SK-N-SH (cell line): Measurements from ENCODE around the gene SLC6A9. TPM values are rescaled to one million over a fixed set of nuclear protein-coding genes. Genes with fewer than 3 reads are reported as not detected.
A peak's percentile ranks its signal among the peaks of the same experiment; 100 is the strongest.

Experiments used
- CTCF ChIA-PET: fragments of 300-600, 350-600 bp; formaldehyde crosslinking; extraction: SDS; loops from one replicate; lab custom pipeline; 2021; lab: Yijun Ruan, JAX
- POLR2A ChIA-PET: fragments of 350-600 bp; sonication (Branson Sonifier 250); formaldehyde crosslinking; extraction: SDS; loops from one replicate; lab custom pipeline; 2020; ENCODE audit warnings: antibody characterized with exemption, inconsistent platforms; lab: Yijun Ruan, JAX
- DNase-seq: peaks from one replicate; pipeline ENCODE4 v3.0.0; 2012
- H2AFZ ChIP-seq: fragments of 200-600 bp; sonication (generic); 2 replicates; pipeline ENCODE4 v1.8.1; 2016; ENCODE audit warnings: antibody characterized with exemption, mild to moderate bottlenecking, low read depth
- H3F3A ChIP-seq: fragments of 200-600 bp; sonication (generic); replicated peaks from 2 replicates; pipeline ENCODE3; 2016; ENCODE audit warnings: antibody characterized with exemption, mild to moderate bottlenecking; ENCODE audit not compliant: insufficient read depth
- H3K27ac ChIP-seq, 2 experiments: fragments of 200-500 bp in 1 of 2; fragments of 200-600 bp in 1 of 2; sonication (Bioruptor generic) in 1 of 2; sonication (generic), shearing (Covaris generic) in 1 of 2; 2 replicates each; pipeline versions ENCODE4 v1.5.1 to v1.6.1; 2014 to 2016; ENCODE audit warnings: low read depth in 2 of 2, inconsistent platforms in 1 of 2, low read length in 1 of 2, mild to moderate bottlenecking in 1 of 2, mixed read lengths in 1 of 2
- H3K27me3 ChIP-seq: fragments of 200-600 bp; sonication (generic), shearing (Covaris generic); 2 replicates; pipeline ENCODE4 v1.6.1; 2016; ENCODE audit warnings: mixed run types; ENCODE audit not compliant: insufficient read depth
- H3K36me3 ChIP-seq, 2 experiments: fragments of 200-500 bp in 1 of 2; fragments of 200-600 bp in 1 of 2; sonication (Bioruptor generic) in 1 of 2; sonication (generic) in 1 of 2; replicated peaks in 1 of 2; 2 replicates each; pipeline versions ENCODE3 to v1.5.1; 2014 to 2016; ENCODE audit warnings: low read length in 1 of 2, mild to moderate bottlenecking in 1 of 2; ENCODE audit not compliant: insufficient read depth in 2 of 2, control insufficient read depth in 1 of 2
- H3K4me1 ChIP-seq, 2 experiments: fragments of 200-500 bp in 1 of 2; fragments of 200-600 bp in 1 of 2; sonication (Bioruptor generic) in 1 of 2; sonication (generic), shearing (Covaris generic) in 1 of 2; 2 replicates each; pipeline versions ENCODE4 v1.5.1 to v1.6.1; 2014 to 2016; ENCODE audit warnings: low read depth in 1 of 2, low read length in 1 of 2, mixed run types in 1 of 2; ENCODE audit not compliant: insufficient read depth in 2 of 2, control insufficient read depth in 1 of 2
- H3K4me2 ChIP-seq: fragments of 200-600 bp; sonication (generic), shearing (Covaris generic); 2 replicates; pipeline ENCODE4 v1.6.1; 2017; ENCODE audit warnings: mixed run types
- H3K4me3 ChIP-seq, 2 experiments: fragments of 200-500 bp in 1 of 2; fragments of 200-600 bp in 1 of 2; sonication (Bioruptor generic) in 1 of 2; sonication (generic), shearing (Covaris generic) in 1 of 2; 2 replicates each; pipeline versions ENCODE4 v1.5.1 to v1.8.1; 2014 to 2016; ENCODE audit warnings: low read depth in 2 of 2, inconsistent platforms in 1 of 2, low read length in 1 of 2, mild to moderate bottlenecking in 1 of 2, mixed read lengths in 1 of 2, moderate library complexity in 1 of 2
- H3K79me2 ChIP-seq: fragments of 200-600 bp; sonication (generic); 2 replicates; pipeline ENCODE4 v1.8.1; 2017; ENCODE audit warnings: mild to moderate bottlenecking; ENCODE audit not compliant: insufficient read depth
- H3K9ac ChIP-seq: fragments of 200-600 bp; sonication (generic); 2 replicates; pipeline ENCODE4 v1.6.1; 2017; ENCODE audit warnings: mixed run types
- H3K9me2 ChIP-seq: fragments of 200-600 bp; sonication (generic); 2 replicates; pipeline ENCODE4 v1.6.1; 2017; ENCODE audit warnings: mixed run types
- H3K9me3 ChIP-seq: fragments of 200-600 bp; sonication (generic); 2 replicates; pipeline ENCODE4 v1.6.1; 2017; ENCODE audit warnings: mixed run types, mild to moderate bottlenecking, moderate library complexity
- H4K20me1 ChIP-seq: fragments of 200-600 bp; sonication (generic); 2 replicates; pipeline ENCODE4 v1.6.1; 2017; ENCODE audit warnings: mild to moderate bottlenecking, mixed run types; ENCODE audit not compliant: insufficient read depth
- CTCF ChIP-seq: fragments of 200-600 bp; sonication (generic); IDR thresholded peaks from 2 replicates; pipeline ENCODE4 v1.6.1; 2017; ENCODE audit warnings: antibody characterized with exemption, mild to moderate bottlenecking, moderate library complexity
- EZH2phosphoT487 ChIP-seq: fragments of 200-600 bp; sonication (generic); IDR thresholded peaks from 2 replicates; pipeline ENCODE4 v1.6.1; 2017; ENCODE audit warnings: low read depth, mixed run types, mild to moderate bottlenecking, antibody characterized with exemption, moderate library complexity, borderline replicate concordance
- FOXJ3 ChIP-seq: sonication (generic); formaldehyde crosslinking; IDR thresholded peaks from 2 replicates; pipeline ENCODE4 v1.5.1; 2020; ENCODE audit warnings: mild to moderate bottlenecking, missing genetic modification reagents
- GATA2 ChIP-seq: sonication (generic); formaldehyde crosslinking; IDR thresholded peaks from 2 replicates; pipeline ENCODE4 v1.5.0; 2020; ENCODE audit warnings: mild to moderate bottlenecking, missing genetic modification reagents
- IRF3 ChIP-seq: fragments of 150-350 bp; IDR thresholded peaks from 2 replicates; pipeline ENCODE4 v1.6.1; 2016; ENCODE audit warnings: mild to moderate bottlenecking, low read depth, low read length
- NFIC ChIP-seq: IDR thresholded peaks from 2 replicates; pipeline ENCODE4 v1.4.0; 2012; ENCODE audit warnings: borderline replicate concordance
- RAD21 ChIP-seq: IDR thresholded peaks from 2 replicates; pipeline ENCODE4 v1.6.1; 2012; ENCODE audit warnings: mild to moderate bottlenecking, low read length
- REST ChIP-seq: IDR thresholded peaks from 2 replicates; pipeline ENCODE4 v1.6.1; 2012; ENCODE audit warnings: mild to moderate bottlenecking, low read depth, low read length, moderate library complexity
- RFX5 ChIP-seq: IDR thresholded peaks from 2 replicates; pipeline ENCODE4 v1.6.1; 2012; ENCODE audit warnings: mild to moderate bottlenecking, improper control_type of control experiment, low read length
- SIN3A ChIP-seq: IDR thresholded peaks from 2 replicates; pipeline ENCODE4 v1.6.1; 2012; ENCODE audit warnings: low read depth, mild to moderate bottlenecking, low read length, moderate library complexity, borderline replicate concordance
- TAF1 ChIP-seq: IDR thresholded peaks from 2 replicates; pipeline ENCODE4 v1.6.1; 2012; ENCODE audit warnings: low read depth, mild to moderate bottlenecking, low read length, moderate library complexity, borderline replicate concordance
- USF2 ChIP-seq: fragments of 150-350 bp; IDR thresholded peaks from 2 replicates; pipeline ENCODE4 v1.6.1; 2017; ENCODE audit warnings: antibody characterized with exemption, low read length, low read depth, borderline replicate concordance
- WGBS: methylation state at CpG from one replicate; pipeline ENCODE4 v1.1.6; 2017; ENCODE audit warnings: low lambda C conversion rate; 5-methylcytosine and 5-hydroxymethylcytosine counted together
- polyA plus RNA-seq, 3 experiments: library from polyadenylated mRNA; depleted of rRNA; stranded (reverse); fragments of >200 nt; gene quantifications; 2 replicates each; pipeline ENCODE4 v1.2.3, GENCODE V29; 2012
- TF ChIP-seq, protein P1 (sequence below): IDR thresholded peaks from 2 replicates; pipeline ENCODE4; 2012

The SLC6A9 gene
- polyA plus RNA-seq, 1 of the 3 experiments (the other 2 are of a cell fraction) = 3.9 TPM

DNA sequence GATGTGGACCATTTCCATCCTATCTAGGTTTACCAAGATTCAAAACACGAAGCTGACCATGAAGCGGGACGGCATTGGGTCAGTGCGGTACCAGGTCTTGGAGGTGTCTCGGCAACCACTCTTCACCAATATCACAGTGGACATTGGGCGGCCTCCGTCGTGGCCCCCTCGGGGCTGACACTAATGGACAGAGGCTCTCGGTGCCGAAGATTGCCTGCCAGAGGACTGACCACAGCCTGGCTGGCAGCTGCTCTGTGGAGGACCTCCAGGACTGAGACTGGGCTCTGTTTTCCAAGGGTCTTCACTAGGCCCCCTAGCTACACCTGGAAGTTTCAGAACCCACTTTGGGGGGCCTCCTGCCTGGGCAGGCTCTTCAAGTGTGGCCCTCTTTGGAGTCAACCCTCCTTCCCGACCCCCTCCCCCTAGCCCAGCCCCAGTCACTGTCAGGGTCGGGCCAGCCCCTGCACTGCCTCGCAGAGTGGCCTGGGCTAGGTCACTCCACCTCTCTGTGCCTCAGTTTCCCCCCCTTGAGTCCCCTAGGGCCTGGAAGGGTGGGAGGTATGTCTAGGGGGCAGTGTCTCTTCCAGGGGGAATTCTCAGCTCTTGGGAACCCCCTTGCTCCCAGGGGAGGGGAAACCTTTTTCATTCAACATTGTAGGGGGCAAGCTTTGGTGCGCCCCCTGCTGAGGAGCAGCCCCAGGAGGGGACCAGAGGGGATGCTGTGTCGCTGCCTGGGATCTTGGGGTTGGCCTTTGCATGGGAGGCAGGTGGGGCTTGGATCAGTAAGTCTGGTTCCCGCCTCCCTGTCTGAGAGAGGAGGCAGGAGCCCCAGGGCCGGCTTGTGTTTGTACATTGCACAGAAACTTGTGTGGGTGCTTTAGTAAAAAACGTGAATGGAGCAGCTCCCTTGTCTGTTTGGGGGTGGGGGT, 40.7 kb downstream of the SLC6A9 start:
- Histone ChIP-seq H3K9ac (peak overlapping the region; percentile 75), H3K9me2 (no peaks in the 10 kb centered on the region), H4K20me1 (no peaks in the 10 kb centered on the region), H3K4me2 (peak overlapping the region; percentile 90), H3K27me3 (no peaks in the 10 kb centered on the region), H3K4me1 (peaks cover 8 to 31% of the 10 kb centered on the region in 2 experiments; a peak in 3 of 4 replicates), H3F3A (peaks cover 8% of the 10 kb centered on the region), H3K79me2 (no peaks in the 10 kb centered on the region), H3K27ac (peak overlapping the region; percentile 75 to 86), H3K36me3 (peaks cover 4 to 12% of the 10 kb centered on the region in 2 experiments), H3K9me3 (no peaks in the 10 kb centered on the region), H2AFZ (peak overlapping the region; percentile 87; the same call in 1 of the 2 replicates), H3K4me3 (peak overlapping the region; percentile 71 to 75)
- CTCF ChIA-PET = interaction anchor here (0.9 to 20.6 kb wide), 11 partner anchors 10 to 227 kb away, joined by 3 to 598 read pairs (median 5); partner anchors contain the start of genes ATP6V0B, IPO13 and SLC6A9
- TF ChIP-seq CTCF (peak; percentile 31; the same call in 1 of the 2 replicates), SIN3A (no peak)
- peak; percentile 55 for DNase-seq
- POLR2A ChIA-PET = no interaction called here
- 67% methylated on average over 7 of the region's 19 CpGs for WGBS

- WGBS = 93% methylated on average over 5 of the region's 6 CpGs
- Histone ChIP-seq H3K27ac (no peak overlapping the region), H3F3A (peaks cover 4% of the 10 kb centered on the region), H3K4me1 (peaks cover 8 to 11% of the 10 kb centered on the region in 2 experiments; a peak in 3 of 4 replicates), H3K79me2 (peaks cover 7% of the 10 kb centered on the region; the same call in 1 of the 2 replicates), H3K9me3 (no peaks in the 10 kb centered on the region), H3K4me3 (no peak overlapping the region), H3K4me2 (no peak overlapping the region), H4K20me1 (no peaks in the 10 kb centered on the region; the same call in 1 of the 2 replicates), H3K27me3 (no peaks in the 10 kb centered on the region), H3K9me2 (no peaks in the 10 kb centered on the region), H2AFZ (no peak overlapping the region), H3K36me3 (peaks cover 4 to 14% of the 10 kb centered on the region in 2 experiments), H3K9ac (no peak overlapping the region)
- DNase-seq = no peak
- CTCF ChIA-PET = interaction anchor here (1.0 to 20.6 kb wide), 5 partner anchors 18 to 224 kb away, joined by 3 to 598 read pairs (median 3); partner anchors contain the start of gene SLC6A9
- POLR2A ChIA-PET = interaction anchor here (0.9 kb wide), 1 partner anchor 12 kb away, joined by 3 read pairs; the partner anchor contains the start of gene ATP6V0B
- TF ChIP-seq NFIC (no peak), GATA2 (CRISPR knock-in tag) (no peak), TAF1 (no peak), USF2 (no peak), IRF3 (no peak), RAD21 (no peak), EZH2phosphoT487 (no peak), REST (no peak), FOXJ3 (CRISPR knock-in tag) (no peak), RFX5 (no peak)
- TF ChIP-seq, protein P1, sequence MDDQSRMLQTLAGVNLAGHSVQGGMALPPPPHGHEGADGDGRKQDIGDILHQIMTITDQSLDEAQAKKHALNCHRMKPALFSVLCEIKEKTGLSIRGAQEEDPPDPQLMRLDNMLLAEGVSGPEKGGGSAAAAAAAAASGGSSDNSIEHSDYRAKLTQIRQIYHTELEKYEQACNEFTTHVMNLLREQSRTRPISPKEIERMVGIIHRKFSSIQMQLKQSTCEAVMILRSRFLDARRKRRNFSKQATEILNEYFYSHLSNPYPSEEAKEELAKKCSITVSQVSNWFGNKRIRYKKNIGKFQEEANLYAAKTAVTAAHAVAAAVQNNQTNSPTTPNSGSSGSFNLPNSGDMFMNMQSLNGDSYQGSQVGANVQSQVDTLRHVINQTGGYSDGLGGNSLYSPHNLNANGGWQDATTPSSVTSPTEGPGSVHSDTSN = no peak
These were observed 43.9 kb downstream of the SLC6A9 start for GRCh38 chr1:43987159-43987902.
